Mammary epithelial cell (primary cell): ENCODE data around the gene MAPK1.

Experiments
- EZH2 ChIP-seq: IDR thresholded peaks from 2 replicates; pipeline ENCODE4 v1.6.1; 2012; ENCODE audit warnings: low read length, inconsistent platforms, borderline replicate concordance
- TF ChIP-seq, protein P1 (sequence below), 2 donors: IDR thresholded peaks in 1 of 2; conservative IDR thresholded peaks in 1 of 2; 2 replicates each; pipeline ENCODE4 v1.5.1; 2011 to 2012; ENCODE audit warnings: inconsistent platforms in 2 of 2, low read length in 2 of 2, mild to moderate bottlenecking in 2 of 2, control low read depth in 1 of 2, low read depth in 1 of 2; ENCODE audit not compliant: insufficient read depth in 1 of 2; ENCODE audit errors: extremely low read depth in 1 of 2

DNA sequence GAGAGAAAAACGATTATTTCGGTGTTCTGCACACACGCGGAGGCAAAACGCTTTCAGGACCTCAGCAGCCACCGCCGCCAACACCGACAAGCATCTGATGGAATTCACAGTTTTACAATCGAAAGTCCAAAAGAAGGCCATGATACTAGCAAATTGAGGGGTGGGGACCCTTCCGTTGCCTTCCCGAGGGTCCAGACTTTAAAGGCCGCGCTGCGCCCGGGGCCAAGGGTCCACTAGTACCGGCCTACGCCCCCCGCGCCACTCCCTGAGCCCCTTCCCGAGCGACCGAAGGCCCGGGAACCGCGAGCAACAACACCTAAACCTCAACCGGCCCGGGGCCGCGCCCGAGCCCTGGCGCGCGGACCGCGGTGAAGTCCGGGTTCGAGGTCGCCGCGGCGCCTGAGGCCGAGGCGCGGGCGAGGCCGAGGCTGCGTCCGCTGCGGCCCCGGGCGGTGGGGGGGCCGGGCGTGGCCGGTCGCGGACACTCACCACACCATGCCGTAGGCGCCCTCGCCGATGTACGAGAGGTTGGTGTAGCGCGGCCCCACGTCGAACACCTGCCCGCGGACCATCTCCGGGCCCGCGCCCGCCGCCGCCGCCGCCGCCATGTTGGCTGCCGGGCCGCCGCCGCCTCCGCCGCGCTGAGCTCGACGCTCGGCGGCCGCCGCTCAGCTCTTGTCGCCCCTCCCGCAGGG lies 465 bp downstream of the MAPK1 start:
- TF ChIP-seq, protein P1, sequence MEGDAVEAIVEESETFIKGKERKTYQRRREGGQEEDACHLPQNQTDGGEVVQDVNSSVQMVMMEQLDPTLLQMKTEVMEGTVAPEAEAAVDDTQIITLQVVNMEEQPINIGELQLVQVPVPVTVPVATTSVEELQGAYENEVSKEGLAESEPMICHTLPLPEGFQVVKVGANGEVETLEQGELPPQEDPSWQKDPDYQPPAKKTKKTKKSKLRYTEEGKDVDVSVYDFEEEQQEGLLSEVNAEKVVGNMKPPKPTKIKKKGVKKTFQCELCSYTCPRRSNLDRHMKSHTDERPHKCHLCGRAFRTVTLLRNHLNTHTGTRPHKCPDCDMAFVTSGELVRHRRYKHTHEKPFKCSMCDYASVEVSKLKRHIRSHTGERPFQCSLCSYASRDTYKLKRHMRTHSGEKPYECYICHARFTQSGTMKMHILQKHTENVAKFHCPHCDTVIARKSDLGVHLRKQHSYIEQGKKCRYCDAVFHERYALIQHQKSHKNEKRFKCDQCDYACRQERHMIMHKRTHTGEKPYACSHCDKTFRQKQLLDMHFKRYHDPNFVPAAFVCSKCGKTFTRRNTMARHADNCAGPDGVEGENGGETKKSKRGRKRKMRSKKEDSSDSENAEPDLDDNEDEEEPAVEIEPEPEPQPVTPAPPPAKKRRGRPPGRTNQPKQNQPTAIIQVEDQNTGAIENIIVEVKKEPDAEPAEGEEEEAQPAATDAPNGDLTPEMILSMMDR (conservative IDR thresholded peaks at IDR 0.05 in 1 of 2, IDR thresholded peaks at IDR 0.05 in 1 of 2; ENCODE audit: extremely low read depth in 1 of 2, insufficient read depth in 1 of 2, low read depth in 1 of 2, low read length in 2 of 2) = no peak
- TF ChIP-seq EZH2 = no peak
